Uterus (tissue), 2 donors: ENCODE data around the gene HEPN1.

ENCODE experiments used
- POLR2A ChIP-seq, 2 donors: fragments of 450-650 bp; IDR thresholded peaks; one replicate each; pipeline ENCODE4 v1.6.1; 2016; ENCODE audit warnings: antibody characterized with exemption in 2 of 2, mild to moderate bottlenecking in 1 of 2, moderate library complexity in 1 of 2
- TF ChIP-seq, protein P1 (sequence below), 4 experiments: fragments of 200-600 bp in 2 of 4; fragments of 450-650 bp in 2 of 4; sonication (generic) in 2 of 4; IDR thresholded peaks; one replicate each; pipeline ENCODE4 v1.5.1; 2016 to 2019; ENCODE audit warnings: antibody characterized with exemption in 4 of 4, mild to moderate bottlenecking in 2 of 4, moderate library complexity in 1 of 4

DNA sequence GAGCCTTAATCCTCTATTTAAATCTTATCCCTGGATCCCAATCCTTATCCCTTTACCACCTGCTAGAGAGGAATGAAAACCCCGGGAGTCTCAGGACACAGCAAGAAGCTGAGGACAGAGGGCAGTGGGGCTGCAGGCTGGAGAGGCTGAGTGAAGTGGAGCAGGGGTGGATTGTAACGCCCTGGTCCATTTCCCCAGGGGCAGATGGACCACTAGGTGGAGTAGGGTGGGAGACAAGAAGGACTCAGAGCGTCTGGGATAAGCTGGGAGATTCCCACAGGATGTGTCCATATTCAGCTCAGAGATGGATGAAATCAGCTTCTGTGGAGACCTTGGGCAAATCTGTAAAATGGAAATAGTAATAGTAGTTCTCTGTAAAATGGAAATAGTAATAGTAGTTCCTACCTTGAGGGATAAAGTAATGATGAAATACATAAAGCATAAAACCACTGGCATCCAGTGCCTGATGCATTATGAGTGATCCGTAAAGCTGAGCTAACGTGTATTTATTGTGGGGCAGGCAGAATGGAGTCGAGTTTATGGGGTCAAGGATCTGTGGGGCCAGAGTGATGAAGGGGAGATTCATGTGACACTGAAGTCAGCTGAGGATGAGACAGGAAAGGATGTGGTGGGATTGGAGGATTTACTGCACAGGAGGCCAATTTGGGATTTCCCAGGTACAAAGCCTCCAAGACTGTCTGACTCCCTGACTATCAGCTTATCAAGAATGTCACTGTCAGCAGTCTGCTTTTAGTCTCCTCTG lies 19.5 kb upstream of the HEPN1 start:
- TF ChIP-seq, protein P1, sequence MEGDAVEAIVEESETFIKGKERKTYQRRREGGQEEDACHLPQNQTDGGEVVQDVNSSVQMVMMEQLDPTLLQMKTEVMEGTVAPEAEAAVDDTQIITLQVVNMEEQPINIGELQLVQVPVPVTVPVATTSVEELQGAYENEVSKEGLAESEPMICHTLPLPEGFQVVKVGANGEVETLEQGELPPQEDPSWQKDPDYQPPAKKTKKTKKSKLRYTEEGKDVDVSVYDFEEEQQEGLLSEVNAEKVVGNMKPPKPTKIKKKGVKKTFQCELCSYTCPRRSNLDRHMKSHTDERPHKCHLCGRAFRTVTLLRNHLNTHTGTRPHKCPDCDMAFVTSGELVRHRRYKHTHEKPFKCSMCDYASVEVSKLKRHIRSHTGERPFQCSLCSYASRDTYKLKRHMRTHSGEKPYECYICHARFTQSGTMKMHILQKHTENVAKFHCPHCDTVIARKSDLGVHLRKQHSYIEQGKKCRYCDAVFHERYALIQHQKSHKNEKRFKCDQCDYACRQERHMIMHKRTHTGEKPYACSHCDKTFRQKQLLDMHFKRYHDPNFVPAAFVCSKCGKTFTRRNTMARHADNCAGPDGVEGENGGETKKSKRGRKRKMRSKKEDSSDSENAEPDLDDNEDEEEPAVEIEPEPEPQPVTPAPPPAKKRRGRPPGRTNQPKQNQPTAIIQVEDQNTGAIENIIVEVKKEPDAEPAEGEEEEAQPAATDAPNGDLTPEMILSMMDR (IDR thresholded peaks at IDR 0.05): no peak
- TF ChIP-seq POLR2A (IDR thresholded peaks at IDR 0.05): no peak
